MCF 10A (cell line): ENCODE data around the gene ANKH. TPM values are rescaled to one million over a fixed set of nuclear protein-coding genes. Genes with fewer than 3 reads are reported as not detected.

Experiments
- BruUV-seq: library from RNA; stranded (reverse); fragments of 400-500 nt; replicated peaks from 2 replicates; lab custom pipeline; 2021; lab: Mats Ljungman, UMichigan
- CTCF ChIA-PET: fragments of 300-600 bp; sonication (Branson Sonifier 250); formaldehyde crosslinking; extraction: SDS; loops from one replicate; lab custom pipeline; 2021; ENCODE audit warnings: antibody characterized with exemption, inconsistent platforms; lab: Yijun Ruan, JAX
- POLR2A ChIA-PET: fragments of 300-600, 350-650 bp; sonication (Branson Sonifier 250); formaldehyde crosslinking; extraction: SDS; loops from one replicate; lab custom pipeline; 2020; ENCODE audit warnings: antibody characterized with exemption, inconsistent platforms; lab: Yijun Ruan, JAX
- DNase-seq: peaks from one replicate; pipeline ENCODE4 v3.0.0-alpha.2; 2018; ENCODE audit not compliant: unreplicated experiment
- H3K27ac Mint-ChIP-seq: one replicate; pipeline ENCODE4 v1.8.0; 2022; ENCODE audit warnings: mild to moderate bottlenecking, low read depth, mixed read lengths; ENCODE audit not compliant: unreplicated experiment
- H3K27me3 Mint-ChIP-seq: one replicate; pipeline ENCODE4 v1.8.0; 2022; ENCODE audit warnings: mixed read lengths; ENCODE audit not compliant: insufficient read depth, unreplicated experiment
- H3K36me3 Mint-ChIP-seq: one replicate; pipeline ENCODE4 v1.8.0; 2022; ENCODE audit warnings: mild to moderate bottlenecking, moderate library complexity, mixed read lengths; ENCODE audit not compliant: insufficient read depth, unreplicated experiment
- H3K4me1 Mint-ChIP-seq: one replicate; pipeline ENCODE4 v1.8.0; 2022; ENCODE audit warnings: mixed read lengths; ENCODE audit not compliant: insufficient read depth, unreplicated experiment
- H3K4me3 Mint-ChIP-seq: one replicate; pipeline ENCODE4 v1.8.0; 2022; ENCODE audit warnings: mild to moderate bottlenecking, moderate library complexity, mixed read lengths; ENCODE audit not compliant: unreplicated experiment
- H3K9me3 Mint-ChIP-seq: one replicate; pipeline ENCODE4 v1.8.0; 2022; ENCODE audit warnings: mixed read lengths; ENCODE audit not compliant: unreplicated experiment
- intact Hi-C: fragments of 100-400 bp; cut with micrococcal nuclease; formaldehyde crosslinking; loops from 2 replicates; pipeline ENCODE4 v1.14.1; 2022
- total RNA-seq: library from RNA; stranded (reverse); gene quantifications from 2 replicates; pipeline ENCODE4 v1.2.3, GENCODE V29; 2022
- TF ChIP-seq, protein P1 (sequence below): fragments of 200-600 bp; IDR thresholded peaks from one replicate; pipeline ENCODE4 v1.8.0; 2022; ENCODE audit warnings: antibody characterized with exemption, mild to moderate bottlenecking; ENCODE audit not compliant: unreplicated experiment

The ANKH gene
- total RNA-seq, 1 experiment from 2014 or later = 65.7 TPM

DNA sequence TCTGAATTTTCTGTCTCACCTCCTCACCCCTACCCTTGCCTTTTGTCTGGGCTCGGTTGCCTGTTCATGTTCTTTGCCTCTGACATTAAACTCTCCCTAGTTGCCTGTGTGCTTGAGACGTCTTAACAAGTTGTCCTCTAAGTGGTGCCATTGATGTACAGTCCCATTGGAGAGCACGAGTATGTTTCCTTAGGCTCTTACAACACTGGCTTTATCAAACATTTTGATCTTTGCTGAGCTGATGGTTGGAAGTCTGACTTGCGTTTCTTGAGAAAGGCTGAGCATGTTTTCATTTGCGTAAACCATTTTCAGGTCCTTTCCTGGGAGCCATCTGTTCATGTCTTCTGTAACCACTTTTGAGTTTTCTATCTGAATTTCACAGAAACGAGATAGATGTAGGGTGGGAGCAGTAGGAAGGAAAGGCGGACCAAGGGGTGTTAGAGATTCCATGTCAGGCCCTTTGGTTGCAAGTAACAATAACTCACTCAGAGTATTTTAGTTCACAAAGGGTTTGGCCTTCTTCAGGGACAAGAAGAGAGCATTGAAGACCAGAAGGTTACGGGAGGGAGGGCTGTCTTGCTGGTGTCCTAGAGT lies 171.7 kb downstream of the ANKH start:
- intact Hi-C loops = no loop called here
- H3K27me3 Mint-ChIP-seq = no peaks in the 10 kb centered on the region
- no peak overlapping the region for H3K27ac Mint-ChIP-seq
- no peaks in the 10 kb centered on the region for H3K9me3 Mint-ChIP-seq
- BruUV-seq = no TSS peak
- TF ChIP-seq, protein P1, sequence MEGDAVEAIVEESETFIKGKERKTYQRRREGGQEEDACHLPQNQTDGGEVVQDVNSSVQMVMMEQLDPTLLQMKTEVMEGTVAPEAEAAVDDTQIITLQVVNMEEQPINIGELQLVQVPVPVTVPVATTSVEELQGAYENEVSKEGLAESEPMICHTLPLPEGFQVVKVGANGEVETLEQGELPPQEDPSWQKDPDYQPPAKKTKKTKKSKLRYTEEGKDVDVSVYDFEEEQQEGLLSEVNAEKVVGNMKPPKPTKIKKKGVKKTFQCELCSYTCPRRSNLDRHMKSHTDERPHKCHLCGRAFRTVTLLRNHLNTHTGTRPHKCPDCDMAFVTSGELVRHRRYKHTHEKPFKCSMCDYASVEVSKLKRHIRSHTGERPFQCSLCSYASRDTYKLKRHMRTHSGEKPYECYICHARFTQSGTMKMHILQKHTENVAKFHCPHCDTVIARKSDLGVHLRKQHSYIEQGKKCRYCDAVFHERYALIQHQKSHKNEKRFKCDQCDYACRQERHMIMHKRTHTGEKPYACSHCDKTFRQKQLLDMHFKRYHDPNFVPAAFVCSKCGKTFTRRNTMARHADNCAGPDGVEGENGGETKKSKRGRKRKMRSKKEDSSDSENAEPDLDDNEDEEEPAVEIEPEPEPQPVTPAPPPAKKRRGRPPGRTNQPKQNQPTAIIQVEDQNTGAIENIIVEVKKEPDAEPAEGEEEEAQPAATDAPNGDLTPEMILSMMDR = no peak
- H3K4me3 Mint-ChIP-seq = no peak overlapping the region
- POLR2A ChIA-PET = interaction anchor here (1.2 kb wide), 1 partner anchor 36 kb away, joined by 3 read pairs; no protein-coding TSS in a partner anchor
- CTCF ChIA-PET = interaction anchor here (7.0 kb wide), 1 partner anchor 15 kb away, joined by 47 read pairs; no protein-coding TSS in a partner anchor
- DNase-seq = no peak
- H3K4me1 Mint-ChIP-seq = peaks cover 16% of the 10 kb centered on the region
- H3K36me3 Mint-ChIP-seq = peaks cover 40% of the 10 kb centered on the region

GRCh38 chr5:14699159-14699558 lies 172.4 kb downstream of the ANKH start:
- intact Hi-C loops = no loop called here
- ChIA-PET POLR2A (no interaction called here), CTCF (interaction anchor here (7.0 kb wide), 1 partner anchor 14 kb away, joined by 47 read pairs; no protein-coding TSS in a partner anchor)
- Mint-ChIP-seq H3K4me3 (no peak overlapping the region), H3K27ac (no peak overlapping the region), H3K4me1 (peaks cover 16% of the 10 kb centered on the region), H3K36me3 (peaks cover 40% of the 10 kb centered on the region), H3K27me3 (no peaks in the 10 kb centered on the region), H3K9me3 (no peaks in the 10 kb centered on the region)
- DNase-seq = no peak
- no TSS peak for BruUV-seq
- TF ChIP-seq, protein P1 = no peak

- TF ChIP-seq, protein P1 = no peak
- H3K36me3 Mint-ChIP-seq = peaks cover 45% of the 10 kb centered on the region
- H3K4me1 Mint-ChIP-seq = peaks cover 13% of the 10 kb centered on the region
- intact Hi-C loops = no loop called here
- no peaks in the 10 kb centered on the region for H3K27me3 Mint-ChIP-seq
- H3K4me3 Mint-ChIP-seq = no peak overlapping the region
- POLR2A ChIA-PET = no interaction called here
- no peak overlapping the region for H3K27ac Mint-ChIP-seq
- CTCF ChIA-PET = interaction anchor here (7.0 kb wide), 1 partner anchor 14 kb away, joined by 47 read pairs; no protein-coding TSS in a partner anchor
- no TSS peak for BruUV-seq
- DNase-seq = no peak
- H3K9me3 Mint-ChIP-seq = no peaks in the 10 kb centered on the region
Observed at GRCh38 chr5:14698495-14698894, 173.1 kb downstream of the ANKH start.

GRCh38 chr5:14696851-14697250 lies 174.7 kb downstream of the ANKH start:
- H3K27me3 Mint-ChIP-seq = no peaks in the 10 kb centered on the region
- H3K27ac Mint-ChIP-seq = no peak overlapping the region
- no peak for DNase-seq
- TF ChIP-seq, protein P1 = no peak
- ChIA-PET CTCF (interaction anchor here (1.1 to 7.0 kb wide), 2 partner anchors 12 to 24 kb away, joined by 3 to 47 read pairs; no protein-coding TSS in a partner anchor), POLR2A (no interaction called here)
- no peak overlapping the region for H3K4me3 Mint-ChIP-seq
- peaks cover 60% of the 10 kb centered on the region for H3K36me3 Mint-ChIP-seq
- H3K9me3 Mint-ChIP-seq = no peaks in the 10 kb centered on the region
- peaks cover 4% of the 10 kb centered on the region for H3K4me1 Mint-ChIP-seq
- no TSS peak for BruUV-seq
- intact Hi-C loops = no loop called here
